GM06990 (cell line): ENCODE results near the gene MUC2.

Experiments used
- DNase-seq: peaks from one replicate; pipeline ENCODE4 v3.0.0-alpha.2; 2011; ENCODE audit not compliant: insufficient read length; ENCODE audit errors: extremely low read depth
- H3K27me3 ChIP-seq: replicated peaks from 2 replicates; pipeline ENCODE4 v1.6.0; 2011; ENCODE audit warnings: low read length; ENCODE audit not compliant: control insufficient read depth, insufficient read depth
- H3K36me3 ChIP-seq: 2 replicates; pipeline ENCODE4 v1.5.1; 2011; ENCODE audit warnings: low read length; ENCODE audit not compliant: control insufficient read depth, insufficient read depth
- H3K4me3 ChIP-seq: replicated peaks from 2 replicates; pipeline ENCODE4 v1.5.1; 2011; ENCODE audit warnings: low read depth, mild to moderate bottlenecking, control low read depth, low read length
- TF ChIP-seq, protein P1 (sequence below): IDR thresholded peaks from 2 replicates; pipeline ENCODE4 v1.5.1; 2011; ENCODE audit warnings: low read length, control low read depth, mild to moderate bottlenecking, inconsistent platforms; ENCODE audit not compliant: insufficient read depth, poor library complexity, severe bottlenecking

Gene MUC2

DNA sequence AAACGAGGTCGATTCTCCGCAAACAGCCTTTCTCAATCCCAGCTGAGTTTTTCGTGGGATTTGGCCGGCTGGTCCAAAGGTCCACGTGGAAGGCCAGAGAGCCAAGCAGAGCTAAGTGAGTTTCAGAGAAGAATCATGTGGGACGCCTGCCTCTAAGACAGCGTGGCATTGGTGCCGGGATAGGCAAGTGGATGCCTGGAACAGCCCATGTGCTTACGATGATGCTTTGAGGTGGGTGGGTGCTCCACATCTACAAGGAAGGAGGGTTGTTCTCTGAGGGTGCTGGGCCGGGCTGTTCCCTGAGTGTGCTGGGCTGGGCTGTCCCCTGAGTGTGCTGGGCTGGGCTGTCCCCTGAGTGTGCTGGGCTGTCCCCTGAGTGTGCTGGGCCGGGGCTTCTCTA is 41.4 kb downstream of the MUC2 start:
- TF ChIP-seq, protein P1, sequence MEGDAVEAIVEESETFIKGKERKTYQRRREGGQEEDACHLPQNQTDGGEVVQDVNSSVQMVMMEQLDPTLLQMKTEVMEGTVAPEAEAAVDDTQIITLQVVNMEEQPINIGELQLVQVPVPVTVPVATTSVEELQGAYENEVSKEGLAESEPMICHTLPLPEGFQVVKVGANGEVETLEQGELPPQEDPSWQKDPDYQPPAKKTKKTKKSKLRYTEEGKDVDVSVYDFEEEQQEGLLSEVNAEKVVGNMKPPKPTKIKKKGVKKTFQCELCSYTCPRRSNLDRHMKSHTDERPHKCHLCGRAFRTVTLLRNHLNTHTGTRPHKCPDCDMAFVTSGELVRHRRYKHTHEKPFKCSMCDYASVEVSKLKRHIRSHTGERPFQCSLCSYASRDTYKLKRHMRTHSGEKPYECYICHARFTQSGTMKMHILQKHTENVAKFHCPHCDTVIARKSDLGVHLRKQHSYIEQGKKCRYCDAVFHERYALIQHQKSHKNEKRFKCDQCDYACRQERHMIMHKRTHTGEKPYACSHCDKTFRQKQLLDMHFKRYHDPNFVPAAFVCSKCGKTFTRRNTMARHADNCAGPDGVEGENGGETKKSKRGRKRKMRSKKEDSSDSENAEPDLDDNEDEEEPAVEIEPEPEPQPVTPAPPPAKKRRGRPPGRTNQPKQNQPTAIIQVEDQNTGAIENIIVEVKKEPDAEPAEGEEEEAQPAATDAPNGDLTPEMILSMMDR: no peak

GRCh38 chr11:1116666-1117390 is 42.2 kb downstream of the MUC2 start:
- Histone ChIP-seq H3K27me3 (no peaks in the 10 kb centered on the region), H3K4me3 (no peak overlapping the region), H3K36me3 (no peaks in the 10 kb centered on the region)
- DNase-seq: no peak
- TF ChIP-seq, protein P1: no peak

More for the DNA sequence above, 41.4 kb downstream of the MUC2 start:
- Histone ChIP-seq H3K4me3 (no peak overlapping the region), H3K36me3 (no peaks in the 10 kb centered on the region), H3K27me3 (no peaks in the 10 kb centered on the region)
- DNase-seq: no peak

- no peaks in the 10 kb centered on the region for H3K36me3 ChIP-seq
- DNase-seq: no peak
- H3K27me3 ChIP-seq: no peaks in the 10 kb centered on the region
- TF ChIP-seq, protein P1: no peak
- no peak overlapping the region for H3K4me3 ChIP-seq
Measured at GRCh38 chr11:1117992-1118391, 43.3 kb downstream of the MUC2 start.

DNA sequence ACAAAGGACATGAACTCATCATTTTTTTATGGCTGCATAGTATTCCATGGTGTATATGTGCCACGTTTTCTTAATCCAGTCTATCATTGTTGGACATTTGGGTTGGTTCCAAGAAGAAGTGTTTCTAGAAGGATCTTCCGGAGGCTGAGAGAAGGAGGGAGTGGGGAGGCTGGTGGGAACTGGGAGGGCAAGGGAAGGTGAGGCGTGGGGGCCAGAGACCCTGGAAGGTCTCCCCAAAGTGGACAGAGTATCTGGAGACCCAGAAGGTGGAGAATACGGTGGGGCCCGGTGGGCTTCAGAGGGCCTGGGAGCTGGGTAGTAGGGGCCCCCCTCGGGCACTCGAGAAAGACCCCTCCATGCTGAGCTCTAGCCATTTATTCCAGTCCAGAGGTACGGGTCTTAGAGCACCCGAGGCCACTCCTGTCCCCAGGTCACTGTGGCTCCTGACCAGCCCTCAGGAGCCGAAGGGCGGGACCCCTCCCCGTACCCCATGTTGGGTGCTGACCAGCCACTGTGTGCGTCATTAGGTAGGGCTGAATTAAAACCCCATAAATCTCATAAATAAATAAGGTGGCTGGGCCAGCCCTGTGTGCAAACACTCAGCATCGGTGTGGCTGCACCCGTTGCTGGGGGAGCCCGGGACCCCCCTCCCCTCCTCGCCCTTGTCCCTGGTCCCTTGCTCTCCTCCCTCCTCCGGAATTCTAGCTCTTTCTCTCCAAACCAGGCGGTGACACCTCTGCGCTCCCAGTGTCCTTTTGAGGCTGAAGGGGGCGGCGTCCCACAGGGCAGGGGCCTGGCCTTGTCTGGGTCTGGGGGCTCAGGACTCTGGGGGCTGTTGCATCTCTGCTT is 44.3 kb downstream of the MUC2 start:
- TF ChIP-seq, protein P1: no peak
- Histone ChIP-seq H3K36me3 (no peaks in the 10 kb centered on the region), H3K27me3 (no peaks in the 10 kb centered on the region), H3K4me3 (no peak overlapping the region)
- DNase-seq: no peak

DNA sequence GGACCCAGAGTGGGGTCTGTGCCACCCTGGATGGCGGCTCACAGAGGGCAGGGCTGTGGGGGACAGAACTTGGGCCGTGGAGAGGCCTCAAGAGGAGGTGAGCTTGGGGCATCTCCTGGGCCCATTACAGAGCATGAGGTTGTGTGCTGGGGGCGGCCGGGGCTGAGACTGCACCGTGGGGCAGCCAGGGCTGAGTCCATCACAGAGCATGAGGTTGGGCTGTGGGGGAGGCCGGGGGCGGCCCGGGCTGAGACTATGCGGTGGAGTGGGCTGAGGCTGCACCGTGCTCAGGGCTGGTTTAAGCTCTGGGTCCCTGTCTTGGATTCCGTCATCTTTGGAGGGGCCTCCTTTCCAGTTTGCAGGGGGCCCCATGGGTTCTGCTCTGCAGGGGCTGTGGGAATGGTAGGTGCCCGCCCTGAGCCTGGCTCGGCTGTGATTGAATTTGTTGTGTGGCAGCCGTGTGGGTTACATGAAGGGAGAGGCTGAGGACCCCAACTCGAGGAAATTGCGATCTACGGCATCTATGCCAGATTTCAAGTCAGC is 45.0 kb downstream of the MUC2 start:
- no peak for DNase-seq
- no peaks in the 10 kb centered on the region for H3K27me3 ChIP-seq
- H3K4me3 ChIP-seq: no peak overlapping the region
- TF ChIP-seq, protein P1: no peak
- H3K36me3 ChIP-seq: no peaks in the 10 kb centered on the region
